ENCODE results near the gene SOCS3. TPM values are rescaled to one million over a fixed set of nuclear protein-coding genes. Genes with fewer than 3 reads are reported as not detected.

SOCS3 gene
- total and polyA plus RNA-seq, 10 of the 15 experiments (the other 5 are each of a cell fraction or from before 2014, with no cell fraction given): 0.05 to 3.9 (median 1.0) TPM

DNA sequence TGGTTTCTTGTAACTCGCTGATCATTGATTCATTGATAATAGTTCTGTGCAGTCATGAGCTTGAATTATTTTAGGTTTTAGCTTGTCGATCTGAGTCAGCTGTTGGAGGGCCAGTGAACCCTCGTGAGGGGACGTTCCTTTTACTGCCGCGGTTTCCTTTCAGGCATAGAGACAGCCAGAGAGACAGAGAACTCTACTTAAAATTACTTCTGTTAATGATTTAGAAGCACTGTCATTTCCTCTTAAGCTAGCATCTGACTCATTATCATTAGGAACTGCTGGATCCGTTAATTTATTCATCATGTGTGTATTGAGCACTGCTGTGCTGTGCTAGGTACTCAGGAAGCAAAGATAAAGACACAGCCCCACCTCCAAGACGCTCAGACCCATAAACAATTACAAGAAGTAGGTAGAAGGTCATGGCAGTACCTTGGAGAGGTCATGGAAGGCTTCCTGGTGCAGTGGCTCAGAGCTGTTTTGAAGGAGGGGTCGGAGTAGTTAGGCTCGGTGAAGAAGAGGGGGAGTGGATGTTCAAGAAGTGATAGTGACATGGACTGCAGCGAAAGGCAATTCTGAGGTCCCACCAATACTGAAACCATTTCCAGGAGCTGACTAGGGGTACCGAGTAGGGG lies 21.8 kb upstream of the SOCS3 start (continued):
- TF ChIP-seq EGR1 (IDR thresholded peaks at IDR 0.05; ENCODE audit: borderline replicate concordance in 1 of 2, low read depth in 2 of 2, low read length in 2 of 2) (no peak), DPF2 (IDR thresholded peaks at IDR 0.05) (no peak), FOS (IDR thresholded peaks at IDR 0.05; ENCODE audit: borderline replicate concordance, extremely low read depth, insufficient read length) (no peak), CUX1 (IDR thresholded peaks at IDR 0.05; ENCODE audit: insufficient replicate concordance, low read depth, low read length) (no peak), SMAD1 (IDR thresholded peaks at IDR 0.05; ENCODE audit: low read depth, partially characterized antibody) (no peak), E2F4 (IDR thresholded peaks at IDR 0.05; ENCODE audit: low read depth, low read length) (no peak), KAT2A (conservative IDR thresholded peaks at IDR 0.05; ENCODE audit: control insufficient read depth, low read depth, low read length) (no peak), NFIC (IDR thresholded peaks at IDR 0.05; ENCODE audit: low read depth, low read length) (no peak), PAX8 (IDR thresholded peaks at IDR 0.05) (no peak), NFYB (IDR thresholded peaks at IDR 0.05; ENCODE audit: insufficient read depth, low read depth, low read length) (no peak), STAT1 (conservative IDR thresholded peaks at IDR 0.05) (no peak)
- TF ChIP-seq, protein P1, sequence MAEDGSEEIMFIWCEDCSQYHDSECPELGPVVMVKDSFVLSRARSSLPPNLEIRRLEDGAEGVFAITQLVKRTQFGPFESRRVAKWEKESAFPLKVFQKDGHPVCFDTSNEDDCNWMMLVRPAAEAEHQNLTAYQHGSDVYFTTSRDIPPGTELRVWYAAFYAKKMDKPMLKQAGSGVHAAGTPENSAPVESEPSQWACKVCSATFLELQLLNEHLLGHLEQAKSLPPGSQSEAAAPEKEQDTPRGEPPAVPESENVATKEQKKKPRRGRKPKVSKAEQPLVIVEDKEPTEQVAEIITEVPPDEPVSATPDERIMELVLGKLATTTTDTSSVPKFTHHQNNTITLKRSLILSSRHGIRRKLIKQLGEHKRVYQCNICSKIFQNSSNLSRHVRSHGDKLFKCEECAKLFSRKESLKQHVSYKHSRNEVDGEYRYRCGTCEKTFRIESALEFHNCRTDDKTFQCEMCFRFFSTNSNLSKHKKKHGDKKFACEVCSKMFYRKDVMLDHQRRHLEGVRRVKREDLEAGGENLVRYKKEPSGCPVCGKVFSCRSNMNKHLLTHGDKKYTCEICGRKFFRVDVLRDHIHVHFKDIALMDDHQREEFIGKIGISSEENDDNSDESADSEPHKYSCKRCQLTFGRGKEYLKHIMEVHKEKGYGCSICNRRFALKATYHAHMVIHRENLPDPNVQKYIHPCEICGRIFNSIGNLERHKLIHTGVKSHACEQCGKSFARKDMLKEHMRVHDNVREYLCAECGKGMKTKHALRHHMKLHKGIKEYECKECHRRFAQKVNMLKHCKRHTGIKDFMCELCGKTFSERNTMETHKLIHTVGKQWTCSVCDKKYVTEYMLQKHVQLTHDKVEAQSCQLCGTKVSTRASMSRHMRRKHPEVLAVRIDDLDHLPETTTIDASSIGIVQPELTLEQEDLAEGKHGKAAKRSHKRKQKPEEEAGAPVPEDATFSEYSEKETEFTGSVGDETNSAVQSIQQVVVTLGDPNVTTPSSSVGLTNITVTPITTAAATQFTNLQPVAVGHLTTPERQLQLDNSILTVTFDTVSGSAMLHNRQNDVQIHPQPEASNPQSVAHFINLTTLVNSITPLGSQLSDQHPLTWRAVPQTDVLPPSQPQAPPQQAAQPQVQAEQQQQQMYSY (CRISPR knock-in tag; IDR thresholded peaks at IDR 0.05): no peak
- TF ChIP-seq, protein P2, sequence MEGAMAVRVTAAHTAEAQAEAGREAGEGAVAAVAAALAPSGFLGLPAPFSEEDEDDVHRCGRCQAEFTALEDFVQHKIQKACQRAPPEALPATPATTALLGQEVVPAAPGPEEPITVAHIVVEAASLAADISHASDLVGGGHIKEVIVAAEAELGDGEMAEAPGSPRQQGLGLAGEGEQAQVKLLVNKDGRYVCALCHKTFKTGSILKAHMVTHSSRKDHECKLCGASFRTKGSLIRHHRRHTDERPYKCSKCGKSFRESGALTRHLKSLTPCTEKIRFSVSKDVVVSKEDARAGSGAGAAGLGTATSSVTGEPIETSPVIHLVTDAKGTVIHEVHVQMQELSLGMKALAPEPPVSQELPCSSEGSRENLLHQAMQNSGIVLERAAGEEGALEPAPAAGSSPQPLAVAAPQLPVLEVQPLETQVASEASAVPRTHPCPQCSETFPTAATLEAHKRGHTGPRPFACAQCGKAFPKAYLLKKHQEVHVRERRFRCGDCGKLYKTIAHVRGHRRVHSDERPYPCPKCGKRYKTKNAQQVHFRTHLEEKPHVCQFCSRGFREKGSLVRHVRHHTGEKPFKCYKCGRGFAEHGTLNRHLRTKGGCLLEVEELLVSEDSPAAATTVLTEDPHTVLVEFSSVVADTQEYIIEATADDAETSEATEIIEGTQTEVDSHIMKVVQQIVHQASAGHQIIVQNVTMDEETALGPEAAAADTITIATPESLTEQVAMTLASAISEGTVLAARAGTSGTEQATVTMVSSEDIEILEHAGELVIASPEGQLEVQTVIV (IDR thresholded peaks at IDR 0.05; ENCODE audit: borderline replicate concordance, partially characterized antibody): no peak
- TF ChIP-seq, protein P3, sequence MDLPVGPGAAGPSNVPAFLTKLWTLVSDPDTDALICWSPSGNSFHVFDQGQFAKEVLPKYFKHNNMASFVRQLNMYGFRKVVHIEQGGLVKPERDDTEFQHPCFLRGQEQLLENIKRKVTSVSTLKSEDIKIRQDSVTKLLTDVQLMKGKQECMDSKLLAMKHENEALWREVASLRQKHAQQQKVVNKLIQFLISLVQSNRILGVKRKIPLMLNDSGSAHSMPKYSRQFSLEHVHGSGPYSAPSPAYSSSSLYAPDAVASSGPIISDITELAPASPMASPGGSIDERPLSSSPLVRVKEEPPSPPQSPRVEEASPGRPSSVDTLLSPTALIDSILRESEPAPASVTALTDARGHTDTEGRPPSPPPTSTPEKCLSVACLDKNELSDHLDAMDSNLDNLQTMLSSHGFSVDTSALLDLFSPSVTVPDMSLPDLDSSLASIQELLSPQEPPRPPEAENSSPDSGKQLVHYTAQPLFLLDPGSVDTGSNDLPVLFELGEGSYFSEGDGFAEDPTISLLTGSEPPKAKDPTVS (IDR thresholded peaks at IDR 0.05; ENCODE audit: low read depth, low read length): no peak
